ENCODE measurements around the gene KATNAL2.
"Not testable (repeated sequence)": the region's sequence is repeated elsewhere in the genome, so short reads cannot be mapped to it uniquely, and the experiment has no call there.

Gene KATNAL2

GRCh38 chr18:47030887-47031286, 113.5 kb downstream of the KATNAL2 start:
- not testable (repeated sequence) for DNase-seq (ENCODE audit: low read depth in 2 of 3, low spot score in 2 of 3)

- no peak for DNase-seq (ENCODE audit: low read depth in 2 of 3, low spot score in 2 of 3)
Measured at GRCh38 chr18:47032945-47033344, 115.5 kb downstream of the KATNAL2 start.

DNA sequence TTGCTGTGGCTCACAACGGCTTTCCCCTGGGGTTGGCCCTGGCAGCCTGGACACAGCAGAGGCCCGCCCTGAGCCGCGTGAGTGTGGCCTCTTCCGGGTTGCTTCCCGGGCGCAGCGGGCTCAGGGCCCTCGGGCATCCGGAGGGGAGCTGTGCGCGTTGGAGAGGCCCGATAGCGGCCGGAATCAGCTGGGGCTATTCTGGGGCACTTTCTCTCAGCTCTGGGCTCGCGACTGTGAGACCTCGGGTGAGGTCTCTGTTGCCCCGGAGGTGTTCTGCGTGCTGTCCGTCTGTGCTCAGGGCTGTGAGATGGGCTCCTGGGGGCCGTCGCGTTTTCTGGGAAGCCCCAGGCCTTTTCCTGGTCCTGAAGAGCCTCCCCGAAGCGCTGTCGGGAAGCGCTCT, 117.2 kb downstream of the KATNAL2 start:
- DNase-seq (ENCODE audit: low read depth in 2 of 3, low spot score in 2 of 3) = not testable (repeated sequence)

DNA sequence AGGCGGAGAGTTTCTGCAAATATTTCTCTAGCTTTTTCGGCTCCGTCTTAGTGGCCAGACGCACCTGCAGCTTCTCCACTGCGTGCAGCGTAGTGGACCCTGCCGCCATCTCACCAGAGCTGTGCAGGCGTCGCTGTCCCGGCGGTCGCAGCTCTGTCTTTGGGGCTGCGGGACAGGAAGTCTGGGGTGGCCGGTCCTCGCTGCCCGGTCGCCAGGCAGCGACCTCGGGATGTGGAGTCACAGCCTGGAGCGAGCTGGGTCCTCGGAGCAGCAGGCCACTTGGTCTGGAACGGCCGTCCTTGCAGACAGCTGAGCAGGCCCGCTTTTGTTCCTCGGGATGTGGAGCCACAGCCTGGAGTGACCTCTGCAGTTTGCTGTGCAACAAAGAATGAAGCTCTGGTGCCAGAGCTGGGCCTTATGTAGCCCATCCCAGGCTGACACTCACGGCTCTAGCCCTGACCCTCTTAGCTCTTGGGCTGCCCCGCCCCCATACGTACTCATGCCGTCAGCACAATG, 117.8 kb downstream of the KATNAL2 start, which contains the start of gene ELOA2:
Gene ELOA2, minus strand, starts transcription at position 466 of the 516 bp plus-strand sequence. Its CDS starts 357 bp downstream, at position 109.
- no peak for DNase-seq (ENCODE audit: low read depth in 2 of 3, low spot score in 2 of 3)

DNA sequence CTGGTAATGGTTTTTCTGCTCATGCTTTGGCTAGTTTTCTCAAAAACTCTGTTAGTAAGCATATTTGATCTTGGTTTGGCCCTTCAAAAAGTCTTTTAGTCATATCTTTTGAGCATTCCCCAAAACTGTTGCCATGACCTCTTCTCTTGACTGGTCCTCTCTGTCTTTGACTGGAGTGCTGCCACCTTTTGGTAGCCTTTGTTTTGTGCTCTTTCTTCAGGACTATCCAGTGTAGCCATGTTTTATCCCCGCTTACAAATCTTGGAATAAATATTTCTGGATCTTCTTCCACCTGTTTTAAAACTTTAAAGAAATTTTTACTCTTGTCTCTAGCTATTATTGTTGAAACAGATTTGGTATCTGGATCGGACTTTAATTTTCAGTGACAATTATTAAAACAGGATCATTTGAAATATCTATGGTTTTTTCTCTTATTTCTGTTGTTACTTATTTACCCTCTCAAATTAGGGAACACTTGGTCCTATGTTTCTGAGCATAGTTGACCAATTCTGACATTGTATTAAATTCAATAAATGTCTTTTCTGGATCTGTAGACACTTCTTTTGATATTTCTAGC, 119.0 kb downstream of the KATNAL2 start:
- no peak for DNase-seq (ENCODE audit: low read depth in 2 of 3, low spot score in 2 of 3)

DNA sequence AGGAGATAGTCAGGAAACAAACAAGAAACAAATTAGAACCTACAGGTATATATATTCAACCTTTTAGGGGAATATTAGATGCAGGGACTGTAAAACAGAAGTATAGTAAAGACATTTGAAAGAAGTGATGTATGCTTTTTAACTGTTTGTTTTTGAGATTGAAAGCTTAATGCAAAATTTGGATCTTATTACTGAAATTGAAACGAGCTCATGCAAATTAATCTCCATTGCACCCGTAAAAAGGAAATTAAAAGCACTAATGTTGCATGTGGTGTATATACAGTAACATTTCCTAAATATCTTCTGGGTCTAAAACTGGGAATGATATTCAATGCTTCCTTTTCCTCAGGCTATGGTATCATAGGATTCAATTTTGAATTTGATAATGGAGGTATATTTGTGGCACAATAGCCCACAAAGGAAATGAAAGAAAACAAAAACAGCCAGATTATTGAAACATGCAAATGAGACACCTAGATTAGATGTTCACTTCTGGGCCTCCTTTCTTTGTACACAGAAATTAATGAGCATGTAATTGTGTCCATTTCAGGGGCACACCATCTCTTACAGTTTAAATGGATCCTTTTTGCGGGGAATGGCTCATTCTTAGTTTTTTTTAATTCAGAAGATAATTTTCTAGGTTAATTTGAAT, 119.7 kb downstream of the KATNAL2 start:
- no peak for DNase-seq (ENCODE audit: low read depth in 2 of 3, low spot score in 2 of 3)

GRCh38 chr18:47040982-47041381, 123.6 kb downstream of the KATNAL2 start:
- DNase-seq (ENCODE audit: low read depth in 2 of 3, low spot score in 2 of 3) = no peak

DNA sequence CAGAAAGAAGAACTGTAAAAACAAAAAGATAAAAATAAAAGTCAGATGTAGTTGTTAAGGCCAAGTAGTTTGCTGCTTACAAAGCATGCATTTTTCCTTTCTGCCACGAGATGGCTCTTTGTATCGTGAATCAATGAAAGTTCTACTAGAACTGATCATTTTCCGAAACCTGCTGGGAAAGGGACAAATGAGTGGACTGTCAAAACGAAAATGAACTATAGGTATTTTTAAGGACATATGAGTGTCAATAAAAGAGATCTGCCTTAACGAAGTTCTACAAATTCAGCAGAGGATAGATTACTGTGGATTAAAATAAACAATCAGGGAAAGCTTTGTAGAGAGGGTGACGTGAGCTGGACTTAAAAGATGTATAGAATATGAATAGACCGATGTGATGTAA, 133.1 kb downstream of the KATNAL2 start:
- no peak for DNase-seq (ENCODE audit: low read depth in 2 of 3, low spot score in 2 of 3)

GRCh38 chr18:47054369-47054768, 137.0 kb downstream of the KATNAL2 start:
- DNase-seq (ENCODE audit: low read depth in 2 of 3, low spot score in 2 of 3) = no peak

DNA sequence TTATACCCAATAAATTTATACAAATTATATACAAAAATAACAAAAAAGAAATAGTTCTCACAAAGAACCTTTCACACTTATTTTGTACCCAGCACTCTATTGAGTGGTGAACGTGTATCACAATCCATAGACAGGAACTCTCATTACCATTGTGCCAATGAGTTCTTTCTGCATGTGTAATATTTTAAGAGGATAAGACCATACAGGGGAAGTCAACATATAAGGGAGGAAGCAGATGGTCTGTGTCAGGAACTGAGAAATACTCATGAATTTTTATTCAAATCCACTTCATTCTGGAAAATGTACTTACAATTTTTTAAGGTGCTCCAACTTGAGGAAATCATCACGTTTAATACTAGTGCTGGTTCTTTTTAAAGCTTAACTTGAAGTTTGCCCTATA, 145.1 kb downstream of the KATNAL2 start:
- DNase-seq (ENCODE audit: low read depth in 2 of 3, low spot score in 2 of 3) = no peak

GRCh38 chr18:47063096-47063495, 145.7 kb downstream of the KATNAL2 start:
- no peak for DNase-seq (ENCODE audit: low read depth in 2 of 3, low spot score in 2 of 3)

- DNase-seq (ENCODE audit: low read depth in 2 of 3, low spot score in 2 of 3) = no peak
Measured at GRCh38 chr18:47067648-47068047, 150.2 kb downstream of the KATNAL2 start.

- DNase-seq (ENCODE audit: low read depth in 2 of 3, low spot score in 2 of 3) = no peak
Measured at GRCh38 chr18:47075098-47075883, 157.9 kb downstream of the KATNAL2 start.

DNA sequence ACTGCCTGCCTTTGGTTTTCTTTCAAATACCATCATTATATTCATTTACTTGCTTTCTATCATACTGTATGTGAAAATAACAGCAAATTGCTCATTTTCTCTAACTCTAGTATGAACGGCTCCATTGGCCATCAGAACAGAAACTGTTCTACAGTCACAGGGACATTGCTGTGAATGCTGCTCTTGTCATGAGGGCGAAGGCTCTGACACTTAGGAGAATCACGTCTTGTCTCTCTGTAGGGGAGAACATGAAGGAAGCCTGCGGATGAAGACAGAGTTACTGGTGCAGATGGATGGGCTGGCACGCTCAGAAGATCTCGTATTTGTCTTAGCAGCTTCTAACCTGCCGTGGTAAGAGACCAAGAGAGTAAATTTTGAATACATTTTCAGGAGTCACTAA, 159.7 kb downstream of the KATNAL2 start:
- no peak for DNase-seq (ENCODE audit: low read depth in 2 of 3, low spot score in 2 of 3)

DNA sequence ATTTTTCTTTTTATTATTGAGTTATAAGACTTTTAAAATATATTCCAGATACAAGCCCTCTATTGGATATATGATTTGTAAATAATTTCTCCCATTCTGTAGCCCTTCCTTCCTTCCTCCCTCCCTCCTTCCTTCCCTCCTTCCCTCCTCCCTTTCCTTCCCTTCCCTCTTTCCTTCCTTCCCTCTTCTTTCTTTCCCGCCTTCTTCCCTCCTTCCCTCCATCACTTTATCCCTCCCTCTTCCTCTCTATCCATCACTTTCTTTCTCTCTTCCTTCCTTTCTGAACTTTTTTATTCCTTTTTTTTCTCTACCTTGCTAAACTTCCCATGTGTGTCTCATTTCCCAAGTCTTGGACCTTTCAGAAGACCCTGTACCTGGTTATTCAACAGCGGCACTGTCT, 163.5 kb downstream of the KATNAL2 start:
- DNase-seq (ENCODE audit: low read depth in 2 of 3, low spot score in 2 of 3) = no peak

GRCh38 chr18:47081578-47081977, 164.2 kb downstream of the KATNAL2 start:
- no peak for DNase-seq (ENCODE audit: low read depth in 2 of 3, low spot score in 2 of 3)

DNA sequence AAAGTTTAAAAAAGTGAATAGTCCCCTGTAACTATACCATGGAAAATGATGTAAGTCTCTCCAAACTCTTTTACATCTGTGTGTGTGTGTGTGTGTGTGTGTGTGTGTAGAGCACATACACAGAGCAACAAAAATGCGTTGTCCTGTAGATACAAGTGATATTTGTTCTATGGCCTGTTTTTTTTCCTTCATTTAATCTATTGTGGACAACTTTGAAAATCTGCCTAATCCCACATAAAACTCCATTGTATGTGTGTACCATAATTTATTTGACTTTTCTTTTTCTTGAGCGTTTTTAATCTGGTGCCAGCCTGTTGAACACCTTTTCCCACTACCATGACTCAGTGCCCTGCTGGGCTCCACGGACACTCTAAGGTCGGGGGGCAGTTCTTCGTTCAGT, 170.3 kb downstream of the KATNAL2 start:
- DNase-seq (ENCODE audit: low read depth in 2 of 3, low spot score in 2 of 3) = no peak

GRCh38 chr18:47095810-47096209, 178.4 kb downstream of the KATNAL2 start:
- no peak for DNase-seq (ENCODE audit: low read depth in 2 of 3, low spot score in 2 of 3)

- peak in 2 of 3 experiments; percentile 22 to 24 for DNase-seq (ENCODE audit: low read depth in 2 of 3, low spot score in 2 of 3)
Measured at GRCh38 chr18:47100212-47100831, 182.9 kb downstream of the KATNAL2 start.

DNA sequence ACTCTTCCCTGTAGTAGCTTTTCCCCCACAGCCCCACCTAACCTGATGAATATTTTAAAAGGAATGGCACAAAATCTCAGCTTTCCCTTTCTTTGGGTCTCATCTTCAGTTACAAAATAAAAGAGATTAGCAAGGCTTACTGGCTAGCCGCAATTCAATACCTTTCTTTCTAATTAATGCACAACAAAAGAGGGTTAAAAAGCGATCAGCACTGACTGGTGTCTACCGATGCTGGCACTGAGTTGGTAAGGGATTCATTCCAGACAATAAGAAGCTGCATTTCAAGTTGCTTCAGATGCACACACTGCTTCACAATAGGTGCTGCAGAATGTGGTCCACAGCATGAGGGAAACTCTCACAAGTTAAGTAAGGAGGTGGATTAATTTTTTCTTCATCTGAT, 191.0 kb downstream of the KATNAL2 start:
- DNase-seq (ENCODE audit: low read depth in 2 of 3, low spot score in 2 of 3) = no peak

- DNase-seq (ENCODE audit: low read depth in 2 of 3, low spot score in 2 of 3) = no peak
Measured at GRCh38 chr18:47108998-47109405, 191.6 kb downstream of the KATNAL2 start.

- no peak for DNase-seq (ENCODE audit: low read depth in 2 of 3, low spot score in 2 of 3)
Measured at GRCh38 chr18:47109720-47110119, 192.3 kb downstream of the KATNAL2 start.
